Natural killer cell (primary cell): ENCODE measurements around the gene PRAME. TPM values are rescaled to one million over a fixed set of nuclear protein-coding genes. Genes with fewer than 3 reads are reported as not detected.

Experiments
- ATAC-seq, 3 donors: fragments of 150-1000 bp in 2 of 3; fragments of 200-7000 bp in 1 of 3; cut with Tn5 transposase; 1 replicate in 1 of 3; 2 replicates in 2 of 3; pipeline ENCODE4 v1.10.0; 2021; ENCODE audit warnings: mild to moderate bottlenecking in 2 of 3, moderate library complexity in 2 of 3
- DNase-seq, 2 donors: peaks; one replicate each; pipeline versions ENCODE4 v3.0.0 to v3.0.0-alpha.2; 2013 to 2021; ENCODE audit warnings: mixed read lengths in 1 of 2
- H3K27ac ChIP-seq: one replicate; pipeline ENCODE4 v1.5.1; 2013; ENCODE audit warnings: mild to moderate bottlenecking, low read length
- H3K27me3 ChIP-seq: one replicate; pipeline ENCODE4 v1.6.1; 2013; ENCODE audit warnings: low read length; ENCODE audit not compliant: control insufficient read depth, insufficient read depth
- H3K36me3 ChIP-seq: one replicate; pipeline ENCODE4 v1.6.1; 2013; ENCODE audit warnings: low read length; ENCODE audit not compliant: control insufficient read depth, insufficient read depth
- H3K4me1 ChIP-seq: one replicate; pipeline ENCODE4 v1.6.1; 2013; ENCODE audit warnings: low read length; ENCODE audit not compliant: control insufficient read depth, insufficient read depth
- H3K4me3 ChIP-seq: one replicate; pipeline ENCODE4 v1.5.1; 2013; ENCODE audit warnings: low read length
- H3K9me3 ChIP-seq: one replicate; pipeline ENCODE4 v1.6.1; 2013; ENCODE audit warnings: low read length; ENCODE audit not compliant: control insufficient read depth, insufficient read depth
- H3K27ac Mint-ChIP-seq, 2 donors: one replicate each; pipeline ENCODE4 v1.8.0; 2022; ENCODE audit warnings: mild to moderate bottlenecking in 2 of 2, mixed read lengths in 2 of 2, moderate library complexity in 1 of 2
- H3K27me3 Mint-ChIP-seq, 2 donors: one replicate each; pipeline ENCODE4 v1.8.0; 2022; ENCODE audit warnings: low read depth in 2 of 2, mixed read lengths in 2 of 2
- H3K36me3 Mint-ChIP-seq: one replicate; pipeline ENCODE4 v1.8.0; 2022; ENCODE audit warnings: mixed read lengths
- H3K4me1 Mint-ChIP-seq, 2 donors: one replicate each; pipeline ENCODE4 v1.8.0; 2022; ENCODE audit warnings: mixed read lengths in 2 of 2
- H3K4me3 Mint-ChIP-seq: one replicate; pipeline ENCODE4 v1.8.0; 2022; ENCODE audit warnings: mild to moderate bottlenecking, moderate library complexity, mixed read lengths
- H3K9me3 Mint-ChIP-seq, 2 donors: one replicate each; pipeline ENCODE4 v1.8.0; 2022; ENCODE audit warnings: mixed read lengths in 2 of 2
- WGBS: methylation state at CpG from one replicate; pipeline ENCODE4 v1.1.7; 2013; ENCODE audit warnings: missing lambda C conversion rate; ENCODE audit not compliant: insufficient coverage; 5-methylcytosine and 5-hydroxymethylcytosine counted together
- intact Hi-C: fragments of 100-400 bp; cut with micrococcal nuclease; formaldehyde crosslinking; loops from one replicate; pipeline ENCODE4 v1.14.2; 2022
- total RNA-seq, 4 donors: library from RNA; stranded (reverse); fragments of 120-200 nt in 1 of 4; gene quantifications; one replicate each; pipeline versions ENCODE4 v1.2.3 to v1.2.4, GENCODE V29; 2013 to 2022
- TF ChIP-seq, protein P1 (sequence below): fragments of 200-600 bp; IDR thresholded peaks from one replicate; pipeline ENCODE4 v1.8.0; 2022; ENCODE audit warnings: antibody characterized with exemption

PRAME gene
- total RNA-seq, 3 donors from 2014 or later (not counting 1 experiment from before 2014, with no cell fraction given) = not detected

- Mint-ChIP-seq H3K27ac (no peak overlapping the region), H3K36me3 (no peaks in the 10 kb centered on the region), H3K4me3 (no peak overlapping the region), H3K9me3 (no peaks in the 10 kb centered on the region), H3K4me1 (no peaks in the 10 kb centered on the region), H3K27me3 (no peaks in the 10 kb centered on the region)
- ATAC-seq = no peak
- no peak overlapping the region for H3K27ac ChIP-seq
- no peaks in the 10 kb centered on the region for H3K36me3 ChIP-seq
- H3K9me3 ChIP-seq = no peaks in the 10 kb centered on the region
- no peak for DNase-seq
- intact Hi-C loops = no loop called here
- WGBS = 34% methylated on average over 3 of the region's 3 CpGs
- H3K27me3 ChIP-seq = no peaks in the 10 kb centered on the region
- H3K4me1 ChIP-seq = no peaks in the 10 kb centered on the region
- TF ChIP-seq, protein P1, sequence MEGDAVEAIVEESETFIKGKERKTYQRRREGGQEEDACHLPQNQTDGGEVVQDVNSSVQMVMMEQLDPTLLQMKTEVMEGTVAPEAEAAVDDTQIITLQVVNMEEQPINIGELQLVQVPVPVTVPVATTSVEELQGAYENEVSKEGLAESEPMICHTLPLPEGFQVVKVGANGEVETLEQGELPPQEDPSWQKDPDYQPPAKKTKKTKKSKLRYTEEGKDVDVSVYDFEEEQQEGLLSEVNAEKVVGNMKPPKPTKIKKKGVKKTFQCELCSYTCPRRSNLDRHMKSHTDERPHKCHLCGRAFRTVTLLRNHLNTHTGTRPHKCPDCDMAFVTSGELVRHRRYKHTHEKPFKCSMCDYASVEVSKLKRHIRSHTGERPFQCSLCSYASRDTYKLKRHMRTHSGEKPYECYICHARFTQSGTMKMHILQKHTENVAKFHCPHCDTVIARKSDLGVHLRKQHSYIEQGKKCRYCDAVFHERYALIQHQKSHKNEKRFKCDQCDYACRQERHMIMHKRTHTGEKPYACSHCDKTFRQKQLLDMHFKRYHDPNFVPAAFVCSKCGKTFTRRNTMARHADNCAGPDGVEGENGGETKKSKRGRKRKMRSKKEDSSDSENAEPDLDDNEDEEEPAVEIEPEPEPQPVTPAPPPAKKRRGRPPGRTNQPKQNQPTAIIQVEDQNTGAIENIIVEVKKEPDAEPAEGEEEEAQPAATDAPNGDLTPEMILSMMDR = no peak
- no peak overlapping the region for H3K4me3 ChIP-seq
Observed at GRCh38 chr22:22547692-22548300, 11.3 kb downstream of the PRAME start.

GRCh38 chr22:22547226-22547625 is 11.8 kb downstream of the PRAME start:
- TF ChIP-seq, protein P1 = no peak
- H3K4me1 Mint-ChIP-seq = no peaks in the 10 kb centered on the region
- Histone ChIP-seq H3K27ac (no peak overlapping the region), H3K36me3 (no peaks in the 10 kb centered on the region), H3K27me3 (no peaks in the 10 kb centered on the region), H3K4me1 (no peaks in the 10 kb centered on the region), H3K9me3 (no peaks in the 10 kb centered on the region), H3K4me3 (no peak overlapping the region)
- DNase-seq (no peak), ATAC-seq (no peak)
- H3K9me3 Mint-ChIP-seq = no peaks in the 10 kb centered on the region
- 90% methylated on average over 3 of the region's 3 CpGs for WGBS
- intact Hi-C loops = no loop called here
- no peaks in the 10 kb centered on the region for H3K36me3 Mint-ChIP-seq
- H3K27me3 Mint-ChIP-seq = no peaks in the 10 kb centered on the region
- H3K27ac Mint-ChIP-seq = no peak overlapping the region
- H3K4me3 Mint-ChIP-seq = no peak overlapping the region

DNA sequence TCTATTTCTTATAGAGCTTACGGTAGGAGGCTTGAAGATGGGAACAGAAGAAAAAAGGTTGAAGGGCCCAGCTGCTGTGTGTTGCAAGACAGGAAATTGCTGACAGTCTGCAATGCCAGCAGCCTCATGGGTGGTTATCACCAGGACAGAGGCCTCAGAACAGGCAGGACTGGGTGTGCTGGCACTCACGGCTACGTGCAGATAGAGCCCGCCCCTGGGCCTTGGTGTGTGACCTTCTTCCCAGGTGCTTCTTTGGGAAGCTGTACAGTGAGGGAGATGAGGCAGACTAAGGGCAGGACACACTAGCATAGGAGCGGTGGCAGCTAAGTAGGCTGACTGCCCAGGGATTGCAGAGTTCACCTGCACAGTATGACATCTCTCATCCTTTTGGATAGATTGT is 12.6 kb downstream of the PRAME start:
- WGBS = 51% methylated on average over 5 of the region's 5 CpGs
- Histone ChIP-seq H3K4me3 (no peak overlapping the region), H3K27me3 (no peaks in the 10 kb centered on the region), H3K36me3 (no peaks in the 10 kb centered on the region), H3K4me1 (no peaks in the 10 kb centered on the region), H3K9me3 (no peaks in the 10 kb centered on the region), H3K27ac (no peak overlapping the region)
- no peak for ATAC-seq
- TF ChIP-seq, protein P1 = no peak
- Mint-ChIP-seq H3K9me3 (no peaks in the 10 kb centered on the region), H3K36me3 (no peaks in the 10 kb centered on the region), H3K27ac (no peak overlapping the region), H3K27me3 (no peaks in the 10 kb centered on the region), H3K4me3 (no peak overlapping the region), H3K4me1 (no peaks in the 10 kb centered on the region)
- DNase-seq = no peak
- intact Hi-C loops = no loop called here

DNA sequence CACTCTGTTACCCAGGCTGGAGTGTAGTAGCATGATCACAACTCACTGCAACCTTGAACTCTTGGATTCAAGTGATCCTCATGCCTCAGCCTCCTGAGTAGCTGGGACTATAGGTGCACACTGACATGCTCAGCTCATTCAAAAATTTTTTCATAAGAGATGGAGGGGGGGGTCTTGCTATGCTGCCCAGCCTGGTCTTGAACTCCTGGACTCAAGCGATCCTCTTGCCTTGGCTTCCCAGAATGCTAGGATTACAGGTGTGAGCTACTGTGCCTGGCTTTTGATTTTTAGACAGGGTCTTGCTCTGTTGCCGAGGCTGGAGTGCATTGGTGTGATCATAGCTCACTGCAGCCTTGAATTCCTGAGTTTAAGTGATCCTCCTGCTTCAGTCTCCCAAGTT is 14.0 kb downstream of the PRAME start:
- 90% methylated on average over 2 of the region's 2 CpGs for WGBS
- TF ChIP-seq, protein P1 = no peak
- H3K27ac ChIP-seq = no peak overlapping the region
- H3K4me3 ChIP-seq = no peak overlapping the region
- H3K27me3 Mint-ChIP-seq = no peaks in the 10 kb centered on the region
- H3K4me1 ChIP-seq = no peaks in the 10 kb centered on the region
- no peak overlapping the region for H3K27ac Mint-ChIP-seq
- no peaks in the 10 kb centered on the region for H3K9me3 ChIP-seq
- no peaks in the 10 kb centered on the region for H3K4me1 Mint-ChIP-seq
- DNase-seq (no peak), ATAC-seq (no peak)
- intact Hi-C loops = no loop called here
- no peaks in the 10 kb centered on the region for H3K9me3 Mint-ChIP-seq
- H3K27me3 ChIP-seq = no peaks in the 10 kb centered on the region
- no peak overlapping the region for H3K4me3 Mint-ChIP-seq
- no peaks in the 10 kb centered on the region for H3K36me3 Mint-ChIP-seq
- no peaks in the 10 kb centered on the region for H3K36me3 ChIP-seq
